DOHH2 (cell line): ENCODE measurements around the gene ABI1.
A peak's percentile ranks its signal among the peaks of the same experiment; 100 is the strongest.

Experiments used
- H3F3A ChIP-seq: fragments of 200-600 bp; sonication (generic), shearing (Covaris generic); 2 replicates; pipeline ENCODE4 v1.6.0; 2016; ENCODE audit warnings: antibody characterized with exemption, mild to moderate bottlenecking; ENCODE audit not compliant: control insufficient read depth, insufficient read depth
- H3K27ac ChIP-seq: fragments of 200-600 bp; sonication (generic); 2 replicates; pipeline ENCODE4 v1.5.1; 2014; ENCODE audit warnings: low read depth, mild to moderate bottlenecking, low read length, moderate library complexity
- H3K27me3 ChIP-seq: fragments of 200-600 bp; sonication (generic); 2 replicates; pipeline ENCODE4 v1.6.1; 2014; ENCODE audit warnings: mild to moderate bottlenecking, low read length, mixed read lengths; ENCODE audit not compliant: control insufficient read depth
- H3K36me3 ChIP-seq: fragments of 200-600 bp; sonication (generic); 2 replicates; pipeline ENCODE4 v1.6.1; 2014; ENCODE audit warnings: mild to moderate bottlenecking, low read length, moderate library complexity, mixed read lengths; ENCODE audit not compliant: control insufficient read depth
- H3K4me1 ChIP-seq: fragments of 200-600 bp; sonication (generic); 2 replicates; pipeline ENCODE4 v1.6.1; 2014; ENCODE audit warnings: mild to moderate bottlenecking, low read length, mixed read lengths; ENCODE audit not compliant: control insufficient read depth
- H3K4me2 ChIP-seq: fragments of 200-600 bp; sonication (generic); 2 replicates; pipeline ENCODE4 v1.6.0; 2014; ENCODE audit warnings: mild to moderate bottlenecking, low read length, moderate library complexity
- H3K4me3 ChIP-seq: fragments of 200-600 bp; sonication (generic); 2 replicates; pipeline ENCODE4 v1.5.1; 2014; ENCODE audit warnings: mild to moderate bottlenecking, low read length, mixed read lengths
- H3K79me2 ChIP-seq: fragments of 200-600 bp; sonication (generic); 2 replicates; pipeline ENCODE4 v1.6.1; 2014; ENCODE audit warnings: mild to moderate bottlenecking, low read length, mixed read lengths; ENCODE audit not compliant: control insufficient read depth
- H3K9me2 ChIP-seq: fragments of 200-600 bp; sonication (generic); replicated peaks from 2 replicates; pipeline ENCODE4 v1.6.1; 2014; ENCODE audit warnings: mild to moderate bottlenecking, low read length, mixed read lengths; ENCODE audit not compliant: control insufficient read depth
- H3K9me3 ChIP-seq: fragments of 200-600 bp; sonication (generic); 2 replicates; pipeline ENCODE4 v1.6.1; 2014; ENCODE audit warnings: antibody characterized with exemption, low read length, mixed read lengths; ENCODE audit not compliant: control insufficient read depth, insufficient read depth
- H4K20me1 ChIP-seq: fragments of 200-600 bp; sonication (generic); 2 replicates; pipeline ENCODE4 v1.6.0; 2014; ENCODE audit warnings: low read depth, mild to moderate bottlenecking, antibody characterized with exemption, low read length, moderate library complexity; ENCODE audit not compliant: control insufficient read depth, insufficient read depth
- CTCF ChIP-seq: fragments of 200-600 bp; sonication (generic); IDR thresholded peaks from one replicate; pipeline ENCODE4 v1.5.1; 2014; ENCODE audit warnings: antibody characterized with exemption, mild to moderate bottlenecking, low read depth, low read length; ENCODE audit not compliant: poor library complexity, severe bottlenecking
- EZH2phosphoT487 ChIP-seq: fragments of 200-600 bp; sonication (generic); IDR thresholded peaks from 2 replicates; pipeline ENCODE4 v1.6.1; 2017; ENCODE audit warnings: borderline replicate concordance, mild to moderate bottlenecking, antibody characterized with exemption, low read length, moderate library complexity, mixed read lengths

The ABI1 gene

GRCh38 chr10:26743091-26743490 is 117.7 kb downstream of the ABI1 start:
- Histone ChIP-seq H3K9me3 (no peaks in the 10 kb centered on the region), H3K27me3 (no peaks in the 10 kb centered on the region), H3K27ac (peak overlapping the region; percentile 72), H3K4me2 (peak overlapping the region; percentile 35; the same call in 1 of the 2 replicates), H3K36me3 (peaks cover 86% of the 10 kb centered on the region), H3K4me3 (no peak overlapping the region), H3K4me1 (peaks cover 63% of the 10 kb centered on the region), H3K79me2 (peaks cover 25% of the 10 kb centered on the region), H4K20me1 (no peaks in the 10 kb centered on the region), H3K9me2 (no peaks in the 10 kb centered on the region), H3F3A (peaks cover 53% of the 10 kb centered on the region)
- TF ChIP-seq EZH2phosphoT487: no peak
- no peak for TF ChIP-seq CTCF

- Histone ChIP-seq H3K27me3 (no peaks in the 10 kb centered on the region), H3K9me2 (no peaks in the 10 kb centered on the region), H3K4me1 (peaks cover 80% of the 10 kb centered on the region), H3K4me2 (peak overlapping the region; percentile 35), H3K27ac (peak overlapping the region; percentile 97), H4K20me1 (no peaks in the 10 kb centered on the region), H3K79me2 (peaks cover 34% of the 10 kb centered on the region), H3K4me3 (0 out of 2 replicates have a peak overlapping the region, but pooled peaks have one; percentile 6), H3K36me3 (peaks cover 83% of the 10 kb centered on the region), H3K9me3 (no peaks in the 10 kb centered on the region), H3F3A (peaks cover 41% of the 10 kb centered on the region)
- TF ChIP-seq CTCF (no peak), EZH2phosphoT487 (no peak)
Measured at GRCh38 chr10:26741368-26741767, 119.4 kb downstream of the ABI1 start.

- Histone ChIP-seq H3F3A (peaks cover 36% of the 10 kb centered on the region), H3K9me3 (no peaks in the 10 kb centered on the region), H3K27me3 (no peaks in the 10 kb centered on the region), H4K20me1 (no peaks in the 10 kb centered on the region), H3K79me2 (peaks cover 34% of the 10 kb centered on the region), H3K9me2 (no peaks in the 10 kb centered on the region), H3K4me2 (peak overlapping the region; percentile 84), H3K36me3 (peaks cover 84% of the 10 kb centered on the region), H3K27ac (peak overlapping the region; percentile 97), H3K4me3 (peak overlapping the region; percentile 63), H3K4me1 (peaks cover 85% of the 10 kb centered on the region)
- no peak for TF ChIP-seq CTCF
- no peak for TF ChIP-seq EZH2phosphoT487
Measured at GRCh38 chr10:26739071-26739631, 121.6 kb downstream of the ABI1 start.
